Fibroblast of skin of left biceps (primary cell): ENCODE data around the gene FRRS1.
"Not testable (repeated sequence)": the region's sequence is repeated elsewhere in the genome, so short reads cannot be mapped to it uniquely, and the experiment has no call there.

Experiments used
- DNase-seq, 2 experiments: peaks; one replicate each; pipeline ENCODE4 v3.0.0-alpha.2; 2013; ENCODE audit warnings: low read depth in 2 of 2

Gene FRRS1

GRCh38 chr1:99766378-99766800 is at the start of gene FRRS1:
Gene FRRS1 (minus strand): TSS chr1:99766635. CDS start chr1:99748768, 17,867 bp downstream.
- DNase-seq, result peak in 1 of 2 experiments; percentile 18

- no peak for DNase-seq
These were observed 48.0 kb upstream of the FRRS1 start for GRCh38 chr1:99814373-99814900.

- no peak for DNase-seq
These were observed 45.3 kb upstream of the FRRS1 start for GRCh38 chr1:99811747-99812146.

GRCh38 chr1:99811075-99811474 is 44.6 kb upstream of the FRRS1 start:
- DNase-seq, result no peak

GRCh38 chr1:99808391-99809115 is 42.1 kb upstream of the FRRS1 start:
- DNase-seq, result peak; percentile 90 to 91

GRCh38 chr1:99806882-99807281 is 40.4 kb upstream of the FRRS1 start:
- DNase-seq, result no peak

- no peak for DNase-seq
These were observed 35.1 kb upstream of the FRRS1 start for GRCh38 chr1:99801584-99801983.

GRCh38 chr1:99793861-99794260 is 27.4 kb upstream of the FRRS1 start:
- DNase-seq, result not testable (repeated sequence)

- DNase-seq, result no peak
These were observed 23.3 kb upstream of the FRRS1 start for GRCh38 chr1:99789715-99790114.

GRCh38 chr1:99788896-99789295 is 22.5 kb upstream of the FRRS1 start:
- DNase-seq, result no peak

- no peak for DNase-seq
These were observed 20.5 kb upstream of the FRRS1 start for GRCh38 chr1:99786751-99787501.

GRCh38 chr1:99784809-99785255 is 18.4 kb upstream of the FRRS1 start:
- DNase-seq, result no peak

GRCh38 chr1:99784143-99784542 is 17.7 kb upstream of the FRRS1 start:
- DNase-seq, result no peak

GRCh38 chr1:99782920-99783319 is 16.5 kb upstream of the FRRS1 start:
- no peak for DNase-seq

GRCh38 chr1:99782397-99782796 is 16.0 kb upstream of the FRRS1 start:
- DNase-seq, result no peak

GRCh38 chr1:99781798-99782197 is 15.4 kb upstream of the FRRS1 start:
- no peak for DNase-seq

GRCh38 chr1:99777752-99778151 is 11.3 kb upstream of the FRRS1 start:
- no peak for DNase-seq

- no peak for DNase-seq
These were observed 9.7 kb upstream of the FRRS1 start for GRCh38 chr1:99776120-99776519.

GRCh38 chr1:99772809-99773208 is 6.4 kb upstream of the FRRS1 start:
- no peak for DNase-seq

GRCh38 chr1:99771513-99771918 is 5.1 kb upstream of the FRRS1 start:
- no peak for DNase-seq

- no peak for DNase-seq
These were observed 2.2 kb upstream of the FRRS1 start for GRCh38 chr1:99768524-99769245.

GRCh38 chr1:99768104-99768503 is 1.7 kb upstream of the FRRS1 start:
- no peak for DNase-seq
